ENCODE measurements around the gene HEY2.
"Not testable (repeated sequence)": the region's sequence is repeated elsewhere in the genome, so short reads cannot be mapped to it uniquely, and the experiment has no call there.

The HEY2 gene

GRCh38 chr6:125802383-125802782, 53.0 kb downstream of the HEY2 start:
- H3K4me1 ChIP-seq = peaks cover 8% of the 10 kb centered on the region
- no peaks in the 10 kb centered on the region for H3K36me3 ChIP-seq (replicated peaks)
- DNase-seq (ENCODE audit: low spot score in 2 of 2) = no peak
- H3K4me3 ChIP-seq = no peak overlapping the region
- no peaks in the 10 kb centered on the region for H3K27me3 ChIP-seq (ENCODE audit: low read depth)
- in situ Hi-C loops (cut with MboI; ENCODE audit: low sequenced_read_pairs) = no loop called here
- H3K9me3 ChIP-seq = no peaks in the 10 kb centered on the region

GRCh38 chr6:125802943-125803377, 53.5 kb downstream of the HEY2 start:
- no peaks in the 10 kb centered on the region for H3K36me3 ChIP-seq (replicated peaks)
- DNase-seq (ENCODE audit: low spot score in 2 of 2) = no peak
- peaks cover 8% of the 10 kb centered on the region for H3K4me1 ChIP-seq
- no peak overlapping the region for H3K4me3 ChIP-seq
- no peaks in the 10 kb centered on the region for H3K9me3 ChIP-seq
- in situ Hi-C loops (cut with MboI; ENCODE audit: low sequenced_read_pairs) = no loop called here
- no peaks in the 10 kb centered on the region for H3K27me3 ChIP-seq (ENCODE audit: low read depth)

GRCh38 chr6:125804264-125804663, 54.8 kb downstream of the HEY2 start:
- Histone ChIP-seq H3K9me3 (no peaks in the 10 kb centered on the region), H3K36me3 (replicated peaks) (no peaks in the 10 kb centered on the region), H3K27me3 (ENCODE audit: low read depth) (no peaks in the 10 kb centered on the region), H3K4me3 (no peak overlapping the region), H3K4me1 (peaks cover 8% of the 10 kb centered on the region)
- in situ Hi-C loops (cut with MboI; ENCODE audit: low sequenced_read_pairs) = no loop called here
- no peak for DNase-seq (ENCODE audit: low spot score in 2 of 2)

- H3K9me3 ChIP-seq; H3K36me3 ChIP-seq (replicated peaks); DNase-seq (ENCODE audit: low spot score in 2 of 2); in situ Hi-C loops (cut with MboI; ENCODE audit: low sequenced_read_pairs); H3K4me1 ChIP-seq; H3K27me3 ChIP-seq (ENCODE audit: low read depth); H3K4me3 ChIP-seq: not testable (repeated sequence)
These were observed 55.5 kb downstream of the HEY2 start for GRCh38 chr6:125804866-125805425.

- no peaks in the 10 kb centered on the region for H3K36me3 ChIP-seq (replicated peaks)
- H3K4me3 ChIP-seq = no peak overlapping the region
- H3K27me3 ChIP-seq (ENCODE audit: low read depth) = no peaks in the 10 kb centered on the region
- no peaks in the 10 kb centered on the region for H3K9me3 ChIP-seq
- peaks cover 11% of the 10 kb centered on the region for H3K4me1 ChIP-seq
- in situ Hi-C loops (cut with MboI; ENCODE audit: low sequenced_read_pairs) = no loop called here
- DNase-seq (ENCODE audit: low spot score in 2 of 2) = no peak
These were observed 57.4 kb downstream of the HEY2 start for GRCh38 chr6:125806813-125807212.

- H3K36me3 ChIP-seq (replicated peaks) = no peaks in the 10 kb centered on the region
- H3K4me3 ChIP-seq = no peak overlapping the region
- in situ Hi-C loops (cut with MboI; ENCODE audit: low sequenced_read_pairs) = no loop called here
- no peaks in the 10 kb centered on the region for H3K27me3 ChIP-seq (ENCODE audit: low read depth)
- peaks cover 11% of the 10 kb centered on the region for H3K4me1 ChIP-seq
- DNase-seq (ENCODE audit: low spot score in 2 of 2) = no peak
- H3K9me3 ChIP-seq = no peaks in the 10 kb centered on the region
These were observed 57.9 kb downstream of the HEY2 start for GRCh38 chr6:125807293-125807692.

- Histone ChIP-seq H3K4me1 (peaks cover 11% of the 10 kb centered on the region), H3K4me3 (no peak overlapping the region), H3K9me3 (no peaks in the 10 kb centered on the region), H3K27me3 (ENCODE audit: low read depth) (no peaks in the 10 kb centered on the region), H3K36me3 (replicated peaks) (no peaks in the 10 kb centered on the region)
- no peak for DNase-seq (ENCODE audit: low spot score in 2 of 2)
- in situ Hi-C loops (cut with MboI; ENCODE audit: low sequenced_read_pairs) = no loop called here
These were observed 58.6 kb downstream of the HEY2 start for GRCh38 chr6:125808060-125808459.

- in situ Hi-C loops (cut with MboI; ENCODE audit: low sequenced_read_pairs) = no loop called here
- Histone ChIP-seq H3K36me3 (replicated peaks) (no peaks in the 10 kb centered on the region), H3K9me3 (no peaks in the 10 kb centered on the region), H3K4me3 (no peak overlapping the region), H3K27me3 (ENCODE audit: low read depth) (no peaks in the 10 kb centered on the region), H3K4me1 (peaks cover 6% of the 10 kb centered on the region)
- DNase-seq (ENCODE audit: low spot score in 2 of 2) = no peak
These were observed 59.2 kb downstream of the HEY2 start for GRCh38 chr6:125808591-125808990.

GRCh38 chr6:125809570-125810170, 60.2 kb downstream of the HEY2 start:
- in situ Hi-C loops (cut with MboI; ENCODE audit: low sequenced_read_pairs) = no loop called here
- Histone ChIP-seq H3K36me3 (replicated peaks) (no peaks in the 10 kb centered on the region), H3K27me3 (ENCODE audit: low read depth) (no peaks in the 10 kb centered on the region), H3K4me1 (peaks cover 5% of the 10 kb centered on the region; the same call in 1 of the 2 replicates), H3K4me3 (no peak overlapping the region), H3K9me3 (no peaks in the 10 kb centered on the region)
- DNase-seq (ENCODE audit: low spot score in 2 of 2) = no peak

GRCh38 chr6:125810445-125810844, 61.0 kb downstream of the HEY2 start:
- Histone ChIP-seq H3K36me3 (replicated peaks) (no peaks in the 10 kb centered on the region), H3K4me1 (0 out of 2 replicates have a peak, but pooled peaks cover 4% of the 10 kb centered on the region), H3K27me3 (ENCODE audit: low read depth) (no peaks in the 10 kb centered on the region), H3K9me3 (no peaks in the 10 kb centered on the region), H3K4me3 (no peak overlapping the region)
- peak in 1 of 2 experiments; percentile 26 for DNase-seq (ENCODE audit: low spot score in 2 of 2)
- in situ Hi-C loops (cut with MboI; ENCODE audit: low sequenced_read_pairs) = no loop called here

All from HAP-1 (cell line).